ENCODE results near the gene SLC35F6.
A peak's percentile ranks its signal among the peaks of the same experiment; 100 is the strongest.

SLC35F6 gene

GRCh38 chr2:26764078-26764887 is at the start of gene SLC35F6:
TSS of gene SLC35F6 (plus strand) at chr2:26764284. CDS start at chr2:26764350, 66 bp downstream.
- peak; percentile 85 for DNase-seq

GRCh38 chr2:26715528-26716270 is 48.4 kb upstream of the SLC35F6 start:
- DNase-seq, result no peak

- no peak for DNase-seq
Measured at GRCh38 chr2:26716340-26716739, 47.7 kb upstream of the SLC35F6 start.

GRCh38 chr2:26716769-26717168 is 47.3 kb upstream of the SLC35F6 start:
- no peak for DNase-seq

- no peak for DNase-seq
Measured at GRCh38 chr2:26717362-26717761, 46.7 kb upstream of the SLC35F6 start.

GRCh38 chr2:26718949-26719686 is 45.0 kb upstream of the SLC35F6 start:
- no peak for DNase-seq

GRCh38 chr2:26720322-26721114 is 43.6 kb upstream of the SLC35F6 start:
- DNase-seq, result no peak

GRCh38 chr2:26721115-26722032 is 42.7 kb upstream of the SLC35F6 start:
- DNase-seq, result no peak

- no peak for DNase-seq
Measured at GRCh38 chr2:26722328-26722727, 41.8 kb upstream of the SLC35F6 start.

GRCh38 chr2:26722911-26723310 is 41.2 kb upstream of the SLC35F6 start:
- DNase-seq, result no peak

- DNase-seq, result no peak
Measured at GRCh38 chr2:26723475-26723874, 40.6 kb upstream of the SLC35F6 start.

GRCh38 chr2:26723991-26724750 is 39.9 kb upstream of the SLC35F6 start:
- no peak for DNase-seq

GRCh38 chr2:26724784-26725520 is 39.1 kb upstream of the SLC35F6 start:
- DNase-seq, result no peak

GRCh38 chr2:26725521-26725820 is 38.6 kb upstream of the SLC35F6 start:
- no peak for DNase-seq

- DNase-seq, result no peak
Measured at GRCh38 chr2:26726228-26726627, 37.9 kb upstream of the SLC35F6 start.

- DNase-seq, result peak; percentile 25
Measured at GRCh38 chr2:26727641-26728561, 36.2 kb upstream of the SLC35F6 start.

GRCh38 chr2:26729311-26729710 is 34.8 kb upstream of the SLC35F6 start:
- no peak for DNase-seq

- DNase-seq, result no peak
Measured at GRCh38 chr2:26730549-26731344, 33.3 kb upstream of the SLC35F6 start.

Measured in stimulated activated CD4-positive, alpha-beta T cell treated with anti-CD3 and anti-CD28 coated beads, Interleukin-4, amount 100 ng/mL, for 1 hour (primary cell).